Measurements from ENCODE around the gene RHEB.
A peak's percentile ranks its signal among the peaks of the same experiment; 100 is the strongest.
"Not testable (repeated sequence)": the region's sequence is repeated elsewhere in the genome, so short reads cannot be mapped to it uniquely, and the experiment has no call there.

The RHEB gene

GRCh38 chr7:151542606-151543130 is 23.0 kb upstream of the RHEB start:
- peaks cover 4% of the 10 kb centered on the region; the same call in 1 of the 2 replicates for H3K4me1 ChIP-seq (ENCODE audit: insufficient read depth, low read length)

GRCh38 chr7:151541709-151542499 is 22.2 kb upstream of the RHEB start:
- Histone ChIP-seq H3K4me1 (ENCODE audit: insufficient read depth, low read length) (peaks cover 4% of the 10 kb centered on the region; the same call in 1 of the 2 replicates), H3K9ac (ENCODE audit: low read depth, low read length) (no peak overlapping the region), H3K36me3 (ENCODE audit: insufficient read depth, low read length) (no peaks in the 10 kb centered on the region), H3K9me3 (ENCODE audit: control insufficient read depth, insufficient read depth, low read length) (no peaks in the 10 kb centered on the region)

More at GRCh38 chr7:151542606-151543130, 23.0 kb upstream of the RHEB start:
- H3K9ac ChIP-seq (ENCODE audit: low read depth, low read length): no peak overlapping the region
- H3K9me3 ChIP-seq (ENCODE audit: control insufficient read depth, insufficient read depth, low read length): no peaks in the 10 kb centered on the region
- H3K36me3 ChIP-seq (ENCODE audit: insufficient read depth, low read length): no peaks in the 10 kb centered on the region

- Histone ChIP-seq H3K9me3 (ENCODE audit: control insufficient read depth, insufficient read depth, low read length) (no peaks in the 10 kb centered on the region), H3K9ac (ENCODE audit: low read depth, low read length) (no peak overlapping the region), H3K4me1 (ENCODE audit: insufficient read depth, low read length) (peaks cover 4% of the 10 kb centered on the region; the same call in 1 of the 2 replicates), H3K36me3 (ENCODE audit: insufficient read depth, low read length) (no peaks in the 10 kb centered on the region)
These were observed 20.5 kb upstream of the RHEB start for GRCh38 chr7:151540146-151540545.

- Histone ChIP-seq H3K36me3 (ENCODE audit: insufficient read depth, low read length) (no peaks in the 10 kb centered on the region), H3K9ac (ENCODE audit: low read depth, low read length) (no peak overlapping the region), H3K9me3 (ENCODE audit: control insufficient read depth, insufficient read depth, low read length) (no peaks in the 10 kb centered on the region), H3K4me1 (ENCODE audit: insufficient read depth, low read length) (peaks cover 4% of the 10 kb centered on the region; the same call in 1 of the 2 replicates)
These were observed 19.5 kb upstream of the RHEB start for GRCh38 chr7:151539088-151539671.

- Histone ChIP-seq H3K9ac (ENCODE audit: low read depth, low read length) (no peak overlapping the region), H3K36me3 (ENCODE audit: insufficient read depth, low read length) (no peaks in the 10 kb centered on the region), H3K9me3 (ENCODE audit: control insufficient read depth, insufficient read depth, low read length) (no peaks in the 10 kb centered on the region), H3K4me1 (ENCODE audit: insufficient read depth, low read length) (peaks cover 4% of the 10 kb centered on the region; the same call in 1 of the 2 replicates)
These were observed 18.3 kb upstream of the RHEB start for GRCh38 chr7:151537818-151538561.

- not testable (repeated sequence) for H3K9me3 ChIP-seq (ENCODE audit: control insufficient read depth, insufficient read depth, low read length); H3K36me3 ChIP-seq (ENCODE audit: insufficient read depth, low read length)
These were observed 16.5 kb upstream of the RHEB start for GRCh38 chr7:151536178-151536577.

GRCh38 chr7:151529842-151530241 is 10.1 kb upstream of the RHEB start:
- no peaks in the 10 kb centered on the region for H3K36me3 ChIP-seq (ENCODE audit: insufficient read depth, low read length)
- H3K9me3 ChIP-seq (ENCODE audit: control insufficient read depth, insufficient read depth, low read length): peaks cover 9% of the 10 kb centered on the region
- H3K9ac ChIP-seq (ENCODE audit: low read depth, low read length): no peak overlapping the region
- H3K4me1 ChIP-seq (ENCODE audit: insufficient read depth, low read length): no peaks in the 10 kb centered on the region

More at GRCh38 chr7:151536178-151536577, 16.5 kb upstream of the RHEB start:
- H3K9ac ChIP-seq (ENCODE audit: low read depth, low read length); H3K4me1 ChIP-seq (ENCODE audit: insufficient read depth, low read length): not testable (repeated sequence)

GRCh38 chr7:151524845-151525244 is 5.2 kb upstream of the RHEB start:
- Histone ChIP-seq H3K9ac (ENCODE audit: low read depth, low read length) (no peak overlapping the region), H3K9me3 (ENCODE audit: control insufficient read depth, insufficient read depth, low read length) (no peaks in the 10 kb centered on the region), H3K4me1 (ENCODE audit: insufficient read depth, low read length) (no peaks in the 10 kb centered on the region), H3K36me3 (ENCODE audit: insufficient read depth, low read length) (no peaks in the 10 kb centered on the region)

GRCh38 chr7:151524331-151524730 is 4.6 kb upstream of the RHEB start:
- no peaks in the 10 kb centered on the region for H3K4me1 ChIP-seq (ENCODE audit: insufficient read depth, low read length)
- no peak overlapping the region for H3K9ac ChIP-seq (ENCODE audit: low read depth, low read length)
- H3K9me3 ChIP-seq (ENCODE audit: control insufficient read depth, insufficient read depth, low read length): no peaks in the 10 kb centered on the region
- H3K36me3 ChIP-seq (ENCODE audit: insufficient read depth, low read length): no peaks in the 10 kb centered on the region

- H3K4me1 ChIP-seq (ENCODE audit: insufficient read depth, low read length): peaks cover 6% of the 10 kb centered on the region; the same call in 1 of the 2 replicates
- no peaks in the 10 kb centered on the region for H3K9me3 ChIP-seq (ENCODE audit: control insufficient read depth, insufficient read depth, low read length)
- peak overlapping the region; percentile 72 for H3K9ac ChIP-seq (ENCODE audit: low read depth, low read length)
- no peaks in the 10 kb centered on the region; the same call in 1 of the 2 replicates for H3K36me3 ChIP-seq (ENCODE audit: insufficient read depth, low read length)
These were observed 945 bp upstream of the RHEB start for GRCh38 chr7:151520419-151521261.

GRCh38 chr7:151518947-151519764 is 539 bp downstream of the RHEB start:
- peak overlapping the region; percentile 92 for H3K9ac ChIP-seq (ENCODE audit: low read depth, low read length)
- not testable (repeated sequence) for H3K36me3 ChIP-seq (ENCODE audit: insufficient read depth, low read length); H3K4me1 ChIP-seq (ENCODE audit: insufficient read depth, low read length); H3K9me3 ChIP-seq (ENCODE audit: control insufficient read depth, insufficient read depth, low read length)

GRCh38 chr7:151518105-151518946 is 1.4 kb downstream of the RHEB start:
- no peaks in the 10 kb centered on the region for H3K9me3 ChIP-seq (ENCODE audit: control insufficient read depth, insufficient read depth, low read length)
- no peaks in the 10 kb centered on the region; the same call in 1 of the 2 replicates for H3K36me3 ChIP-seq (ENCODE audit: insufficient read depth, low read length)
- peaks cover 6% of the 10 kb centered on the region; the same call in 1 of the 2 replicates for H3K4me1 ChIP-seq (ENCODE audit: insufficient read depth, low read length)
- H3K9ac ChIP-seq (ENCODE audit: low read depth, low read length): peak overlapping the region; percentile 92
